Spleen (tissue), 11 donors: Measurements from ENCODE around the gene ASB1. TPM values are rescaled to one million over a fixed set of nuclear protein-coding genes. Genes with fewer than 3 reads are reported as not detected.

ENCODE experiments used
- DNase-seq: peaks from one replicate; pipeline ENCODE4 v3.0.0-alpha.2; 2020
- H3K27ac ChIP-seq, 8 donors: fragments of 200-600 bp; sonication (generic) in 7 of 8; 1 replicate in 4 of 8; 2 replicates in 4 of 8; pipeline versions ENCODE4 v1.5.0 to v1.8.0; 2016 to 2021; ENCODE audit warnings: inconsistent platforms in 4 of 8, mild to moderate bottlenecking in 4 of 8, moderate library complexity in 1 of 8
- H3K27me3 ChIP-seq, 7 donors: fragments of 200-600 bp; sonication (generic) in 6 of 7; replicated peaks in 1 of 7; 1 replicate in 4 of 7; 2 replicates in 3 of 7; pipeline versions ENCODE4 v1.5.0 to v1.8.0; 2016 to 2021; ENCODE audit warnings: inconsistent platforms in 3 of 7, mild to moderate bottlenecking in 1 of 7
- H3K36me3 ChIP-seq, 6 donors: fragments of 200-600 bp; sonication (generic) in 5 of 6; 1 replicate in 4 of 6; 2 replicates in 2 of 6; pipeline versions ENCODE4 v1.5.0 to v1.8.0; 2016 to 2021; ENCODE audit warnings: inconsistent platforms in 2 of 6
- H3K4me1 ChIP-seq, 6 donors: fragments of 200-600 bp; sonication (generic) in 5 of 6; 1 replicate in 3 of 6; 2 replicates in 3 of 6; pipeline versions ENCODE4 v1.5.0 to v1.8.0; 2016 to 2021; ENCODE audit warnings: inconsistent platforms in 3 of 6
- H3K4me3 ChIP-seq, 8 donors: fragments of 200-600 bp; sonication (generic) in 7 of 8; 1 replicate in 4 of 8; 2 replicates in 4 of 8; pipeline versions ENCODE4 v1.5.0 to v1.8.0; 2016 to 2021; ENCODE audit warnings: inconsistent platforms in 4 of 8, mild to moderate bottlenecking in 4 of 8, moderate library complexity in 2 of 8
- H3K9me3 ChIP-seq, 8 donors: fragments of 200-600 bp; sonication (generic) in 7 of 8; 1 replicate in 4 of 8; 2 replicates in 4 of 8; pipeline versions ENCODE4 v1.5.0 to v1.8.0; 2016 to 2021; ENCODE audit warnings: inconsistent platforms in 4 of 8
- CTCF ChIP-seq, 11 experiments: fragments of 200-600 bp in 7 of 11; fragments of 450-650 bp in 4 of 11; sonication (generic) in 4 of 11; IDR thresholded peaks in 8 of 11; conservative IDR thresholded peaks in 3 of 11; 1 replicate in 7 of 11; 2 replicates in 4 of 11; pipeline versions ENCODE4 v1.4.0 to v1.8.0; 2016 to 2021; ENCODE audit warnings: antibody characterized with exemption in 11 of 11, inconsistent platforms in 4 of 11, mild to moderate bottlenecking in 1 of 11
- POLR2A ChIP-seq, 3 donors: fragments of 450-650 bp; IDR thresholded peaks; one replicate each; pipeline ENCODE4 v1.5.1; 2017; ENCODE audit warnings: antibody characterized with exemption in 3 of 3, mild to moderate bottlenecking in 1 of 3
- POLR2AphosphoS5 ChIP-seq, 3 donors: sonication (generic); formaldehyde crosslinking; IDR thresholded peaks; one replicate each; pipeline ENCODE4 v1.5.1; 2017; ENCODE audit warnings: antibody characterized with exemption in 3 of 3
- WGBS, 5 donors: extraction: QIAGEN DNeasy Blood & Tissue Kit in 3 of 5; methylation state at CpG; one replicate each; pipeline versions ENCODE4 v1.1.5 to v1.1.7; 2013 to 2018; 5-methylcytosine and 5-hydroxymethylcytosine counted together
- intact Hi-C: fragments of 100-400 bp; cut with DNase I; formaldehyde crosslinking; loops from one replicate; pipeline ENCODE4 v1.15.0; 2023; ENCODE audit warnings: low total_unique reads
- polyA plus RNA-seq, 3 donors: library from polyadenylated mRNA; stranded (reverse); fragments of 200-250 nt; gene quantifications; one replicate each; pipeline ENCODE4 v1.2.1, GENCODE V29; 2013
- total RNA-seq, 7 donors: library from RNA; depleted of rRNA in 3 of 7; stranded (reverse); fragments of >200 nt in 3 of 7; fragmentation: NEBNext Ultra II Directional in 4 of 7; extraction: Animal tissue kit (Norgen Biotek cat#: 25700) in 4 of 7; gene quantifications; one replicate each; pipeline versions ENCODE4 v1.1.0 to v1.2.1, GENCODE V29; 2016 to 2021
- donor health status: healthy with polysubstance abuse.
- donor health status: DM: no; HTN: no; CAD: no; lungs with moderate emphysema.
- donor health status: DM: no; HTN: no; CAD: no.
- donor health status: Bipolar disorder and iron deficiency.
- donor health status: healthy.
- donor health status: DM: no; HTN: no; CAD: no.
- donor health status: DM: yes; HTN: yes; CAD: no.

Gene ASB1
- total and polyA plus RNA-seq, 10 donors = 17.5 to 33.1 (median 26.5) TPM

GRCh38 chr2:238487652-238488346 is 61.1 kb downstream of the ASB1 start:
- peak; percentile 40 for DNase-seq
- H3K27ac ChIP-seq = no peak overlapping the region
- H3K4me1 ChIP-seq = no peaks in the 10 kb centered on the region
- peaks cover 0 to 3% (median 0%) of the 10 kb centered on the region in 8 donors for H3K9me3 ChIP-seq
- no peaks in the 10 kb centered on the region for H3K27me3 ChIP-seq
- intact Hi-C loops = no loop called here
- no peaks in the 10 kb centered on the region for H3K36me3 ChIP-seq
- 76 to 89% (median 88%) methylated on average over 11 to 12 of the region's 12 CpGs for WGBS, 5 donors
- H3K4me3 ChIP-seq = no peak overlapping the region
- TF ChIP-seq CTCF (IDR thresholded peaks at IDR 0.05 in 8 of 11, conservative IDR thresholded peaks at IDR 0.05 in 3 of 11) (no peak), POLR2A (IDR thresholded peaks at IDR 0.05) (no peak)

DNA sequence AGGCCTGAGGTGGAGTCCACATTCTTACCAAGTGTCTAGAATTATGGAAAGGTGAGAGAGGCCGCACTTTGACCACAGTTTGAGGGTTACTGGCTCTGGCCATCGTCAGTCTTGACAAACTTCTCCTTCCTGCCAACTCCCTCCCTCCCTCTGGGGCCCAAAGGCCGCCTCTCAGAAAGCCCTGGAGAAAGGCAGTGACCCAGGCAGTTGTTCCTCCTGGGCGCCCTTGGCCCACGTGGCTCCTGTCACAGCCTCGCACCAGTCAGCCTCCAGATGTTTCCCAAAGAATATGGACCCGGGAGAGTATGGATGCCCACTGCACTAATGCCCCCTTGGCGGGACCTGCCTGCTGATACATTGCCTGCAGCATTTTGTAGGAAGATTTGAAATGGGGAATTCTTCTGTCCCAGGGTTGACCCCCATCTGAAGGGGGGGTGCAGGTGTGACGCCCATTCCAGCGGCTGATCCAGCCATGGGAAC is 61.7 kb downstream of the ASB1 start:
- WGBS, 5 donors = 75 to 86% (median 82%) methylated on average over 10 of the region's 10 CpGs
- TF ChIP-seq POLR2AphosphoS5 (IDR thresholded peaks at IDR 0.05) = no peak
- Histone ChIP-seq H3K4me1 (no peaks in the 10 kb centered on the region), H3K9me3 (peaks cover 0 to 3% (median 0%) of the 10 kb centered on the region in 8 donors), H3K27ac (no peak overlapping the region), H3K36me3 (no peaks in the 10 kb centered on the region), H3K4me3 (no peak overlapping the region), H3K27me3 (no peaks in the 10 kb centered on the region)
- intact Hi-C loops = no loop called here
- DNase-seq = peak; percentile 23

DNA sequence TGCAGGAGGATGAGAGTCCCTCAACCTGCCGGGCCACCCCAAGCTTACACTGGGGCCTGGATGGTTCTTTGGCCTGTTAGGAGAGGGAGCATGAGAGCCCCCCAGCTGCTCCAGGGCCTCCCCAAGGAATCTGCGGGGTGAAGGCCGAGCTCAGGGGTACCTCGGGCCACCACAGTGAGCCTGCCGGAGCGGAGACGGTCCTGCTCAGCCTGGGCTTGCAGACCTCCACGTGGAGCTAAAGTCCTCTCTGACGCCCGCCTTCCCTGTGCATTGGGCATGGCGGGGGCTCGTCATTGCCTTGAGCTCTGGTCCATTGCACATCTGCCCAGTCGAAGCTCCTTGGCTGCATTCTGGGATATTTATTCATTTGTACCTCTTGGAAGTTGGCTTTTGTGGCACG is 62.7 kb downstream of the ASB1 start:
- no peak overlapping the region for H3K4me3 ChIP-seq
- H3K9me3 ChIP-seq = peaks cover 0 to 2% (median 0%) of the 10 kb centered on the region in 8 donors
- peaks cover 0 to 8% (median 5%) of the 10 kb centered on the region in 6 donors for H3K4me1 ChIP-seq
- H3K27me3 ChIP-seq = peaks cover 0 to 3% (median 0%) of the 10 kb centered on the region in 7 donors
- H3K27ac ChIP-seq = no peak overlapping the region
- intact Hi-C loops = no loop called here
- no peaks in the 10 kb centered on the region for H3K36me3 ChIP-seq
- TF ChIP-seq CTCF (IDR thresholded peaks at IDR 0.05 in 8 of 11, conservative IDR thresholded peaks at IDR 0.05 in 3 of 11) = no peak
- TF ChIP-seq POLR2AphosphoS5 (IDR thresholded peaks at IDR 0.05) = no peak
- TF ChIP-seq POLR2A (IDR thresholded peaks at IDR 0.05) = no peak
- DNase-seq = peak; percentile 66
- WGBS, 5 donors = 84 to 94% (median 92%) methylated on average over 8 to 14 of the region's 14 CpGs

DNA sequence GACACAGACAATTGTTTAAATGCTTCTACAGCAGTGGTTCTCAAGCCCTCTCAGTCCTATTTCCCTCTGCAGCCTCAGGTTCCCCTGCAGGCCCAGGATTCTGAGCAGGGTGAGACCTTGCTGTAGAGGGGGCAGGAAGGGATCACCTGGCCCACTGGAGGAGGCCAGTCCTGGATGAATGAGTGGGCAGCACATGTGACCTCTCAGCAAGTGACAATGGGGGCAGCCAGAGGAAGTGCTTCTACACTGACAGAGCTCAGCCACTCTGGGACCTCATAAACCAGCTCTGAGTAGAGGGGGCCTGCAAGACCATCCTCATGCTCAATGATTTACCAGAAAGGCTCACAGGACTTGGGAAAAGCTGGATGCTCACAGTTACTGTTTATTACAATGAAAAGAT is 63.2 kb downstream of the ASB1 start:
- Histone ChIP-seq H3K27ac (no peak overlapping the region), H3K4me1 (peaks cover 0 to 8% (median 6%) of the 10 kb centered on the region in 6 donors), H3K27me3 (peaks cover 0 to 5% (median 0%) of the 10 kb centered on the region in 7 donors), H3K9me3 (no peaks in the 10 kb centered on the region), H3K4me3 (no peak overlapping the region), H3K36me3 (no peaks in the 10 kb centered on the region)
- TF ChIP-seq POLR2AphosphoS5 (IDR thresholded peaks at IDR 0.05) (no peak), CTCF (IDR thresholded peaks at IDR 0.05 in 8 of 11, conservative IDR thresholded peaks at IDR 0.05 in 3 of 11) (no peak), POLR2A (IDR thresholded peaks at IDR 0.05) (no peak)
- intact Hi-C loops = no loop called here
- peak; percentile 51 for DNase-seq
